BE2C (cell line): ENCODE data around the gene COX20.

Source experiments
- DNase-seq: peaks from one replicate; pipeline ENCODE4 v3.0.0-alpha.2; 2020
- H3K27me3 ChIP-seq: fragments of 250-450 bp; sonication (Bioruptor Pico); 2 replicates; pipeline ENCODE4 v1.5.1; 2020; ENCODE audit warnings: mild to moderate bottlenecking
- H3K36me3 ChIP-seq: fragments of 250-450 bp; sonication (Bioruptor Pico); 2 replicates; pipeline ENCODE4 v1.5.1; 2020; ENCODE audit warnings: mild to moderate bottlenecking
- H3K4me1 ChIP-seq: fragments of 250-450 bp; sonication (Bioruptor Pico); 2 replicates; pipeline ENCODE4 v1.5.1; 2020
- H3K4me3 ChIP-seq: 2 replicates; pipeline ENCODE4 v1.5.1; 2011; ENCODE audit warnings: low read depth, low read length
- H3K9me3 ChIP-seq: fragments of 250-450 bp; sonication (Bioruptor Pico); 2 replicates; pipeline ENCODE4 v1.5.1; 2020
- TF ChIP-seq, protein P1 (sequence below): IDR thresholded peaks from 2 replicates; pipeline ENCODE4 v1.5.1; 2012; ENCODE audit warnings: mild to moderate bottlenecking, low read depth, low read length

COX20 gene

DNA sequence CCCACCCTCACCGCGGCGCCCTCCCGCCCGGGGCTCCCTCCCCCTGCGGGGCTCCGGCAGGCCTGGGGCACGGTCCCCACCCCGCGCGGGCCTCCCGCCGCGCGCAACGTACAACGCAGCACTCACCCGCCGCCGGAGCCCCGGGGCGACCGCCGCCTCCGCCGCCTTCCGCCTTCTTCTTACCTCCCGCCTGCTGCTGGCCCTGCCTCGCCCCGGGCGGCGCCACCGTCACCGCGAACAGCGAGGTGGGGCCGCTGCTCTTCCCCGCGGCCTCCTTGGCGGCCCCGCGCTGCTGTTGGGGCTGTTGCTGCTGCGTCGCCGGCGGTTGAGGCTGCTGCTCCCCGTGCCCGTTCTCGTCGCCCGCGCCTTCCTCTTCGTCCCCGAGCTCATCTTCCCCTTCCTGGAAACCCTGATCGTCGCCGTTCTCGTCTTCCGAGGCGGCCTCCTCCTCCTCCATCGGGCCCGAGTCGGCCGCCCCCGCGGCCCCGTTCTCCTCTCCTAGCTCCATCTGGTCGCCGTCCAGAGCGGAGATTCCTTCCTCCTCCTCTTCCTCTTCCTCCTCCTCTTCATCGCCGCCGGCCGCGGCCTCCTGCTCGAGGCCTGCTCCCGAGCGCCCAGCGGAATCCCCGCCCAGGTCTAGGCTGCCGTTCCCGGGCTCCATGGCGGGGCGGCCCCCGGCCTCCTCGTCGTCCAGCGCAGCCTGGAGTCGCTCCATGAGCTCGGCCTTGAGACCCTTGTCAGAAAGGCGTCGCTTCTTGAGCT lies 28.2 kb downstream of the COX20 start:
- H3K27me3 ChIP-seq: no peaks in the 10 kb centered on the region
- DNase-seq: no peak
- TF ChIP-seq, protein P1, sequence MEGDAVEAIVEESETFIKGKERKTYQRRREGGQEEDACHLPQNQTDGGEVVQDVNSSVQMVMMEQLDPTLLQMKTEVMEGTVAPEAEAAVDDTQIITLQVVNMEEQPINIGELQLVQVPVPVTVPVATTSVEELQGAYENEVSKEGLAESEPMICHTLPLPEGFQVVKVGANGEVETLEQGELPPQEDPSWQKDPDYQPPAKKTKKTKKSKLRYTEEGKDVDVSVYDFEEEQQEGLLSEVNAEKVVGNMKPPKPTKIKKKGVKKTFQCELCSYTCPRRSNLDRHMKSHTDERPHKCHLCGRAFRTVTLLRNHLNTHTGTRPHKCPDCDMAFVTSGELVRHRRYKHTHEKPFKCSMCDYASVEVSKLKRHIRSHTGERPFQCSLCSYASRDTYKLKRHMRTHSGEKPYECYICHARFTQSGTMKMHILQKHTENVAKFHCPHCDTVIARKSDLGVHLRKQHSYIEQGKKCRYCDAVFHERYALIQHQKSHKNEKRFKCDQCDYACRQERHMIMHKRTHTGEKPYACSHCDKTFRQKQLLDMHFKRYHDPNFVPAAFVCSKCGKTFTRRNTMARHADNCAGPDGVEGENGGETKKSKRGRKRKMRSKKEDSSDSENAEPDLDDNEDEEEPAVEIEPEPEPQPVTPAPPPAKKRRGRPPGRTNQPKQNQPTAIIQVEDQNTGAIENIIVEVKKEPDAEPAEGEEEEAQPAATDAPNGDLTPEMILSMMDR: no peak
- H3K4me3 ChIP-seq: peak overlapping the region; percentile 98
- H3K36me3 ChIP-seq: peaks cover 50% of the 10 kb centered on the region
- H3K9me3 ChIP-seq: no peaks in the 10 kb centered on the region
- H3K4me1 ChIP-seq: peaks cover 7% of the 10 kb centered on the region

DNA sequence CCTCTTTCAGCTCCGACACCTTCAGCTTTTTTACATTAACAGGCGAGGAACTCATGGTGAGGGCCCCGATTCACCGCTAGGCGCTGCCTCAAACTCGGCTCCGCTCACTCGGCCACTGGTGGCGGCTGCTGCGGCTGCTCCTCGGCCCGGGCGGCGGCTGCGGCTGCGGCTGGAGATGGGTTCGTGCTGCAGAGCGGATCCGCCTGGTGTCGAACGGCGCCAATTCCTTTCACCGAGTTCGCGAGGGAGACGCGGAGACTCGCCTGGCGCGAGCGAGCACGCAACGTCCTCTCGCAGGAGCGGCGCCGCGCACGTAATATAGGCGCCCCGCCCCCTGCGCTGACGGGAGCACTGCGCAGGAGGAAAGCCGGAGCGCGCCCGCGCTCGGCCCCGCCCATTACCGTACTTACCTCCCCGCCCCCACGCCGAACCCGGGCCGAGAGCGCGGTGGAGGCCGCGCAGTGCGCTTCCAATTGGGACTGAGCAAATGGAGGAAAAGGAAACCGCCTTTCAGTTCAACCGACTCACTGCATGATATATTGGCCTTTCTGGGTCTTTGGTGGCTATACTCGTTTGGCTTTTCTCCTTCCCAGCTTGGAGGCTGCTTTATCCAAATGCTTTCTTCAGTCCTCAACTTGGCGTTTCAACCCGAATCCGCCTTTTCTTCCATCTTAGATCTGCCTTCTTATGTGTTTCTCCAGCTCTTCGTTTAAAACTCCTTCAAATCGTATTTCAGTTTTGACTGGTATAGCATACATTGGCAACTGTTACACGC lies 29.0 kb downstream of the COX20 start, which contains the start of gene HNRNPU:
TSS of gene HNRNPU (minus strand) at position 291 of the 775 bp plus-strand sequence. CDS start at position 55, 236 bp downstream.
- peak; percentile 98 for DNase-seq
- Histone ChIP-seq H3K4me3 (peak within 1 kb of the TSS; percentile 98), H3K27me3 (no peaks in the 10 kb centered on the region), H3K4me1 (peaks cover 5% of the 10 kb centered on the region; the same call in 1 of the 2 replicates), H3K9me3 (no peaks in the 10 kb centered on the region), H3K36me3 (peaks cover 42% of the 10 kb centered on the region)
- TF ChIP-seq, protein P1: peak; percentile 35

- Histone ChIP-seq H3K9me3 (no peaks in the 10 kb centered on the region), H3K36me3 (peaks cover 36% of the 10 kb centered on the region), H3K27me3 (no peaks in the 10 kb centered on the region), H3K4me1 (peaks cover 5% of the 10 kb centered on the region; the same call in 1 of the 2 replicates), H3K4me3 (peak overlapping the region; percentile 98)
- DNase-seq: peak; percentile 19
- TF ChIP-seq, protein P1: no peak
Measured at GRCh38 chr1:244865028-244865371, 29.5 kb downstream of the COX20 start.

DNA sequence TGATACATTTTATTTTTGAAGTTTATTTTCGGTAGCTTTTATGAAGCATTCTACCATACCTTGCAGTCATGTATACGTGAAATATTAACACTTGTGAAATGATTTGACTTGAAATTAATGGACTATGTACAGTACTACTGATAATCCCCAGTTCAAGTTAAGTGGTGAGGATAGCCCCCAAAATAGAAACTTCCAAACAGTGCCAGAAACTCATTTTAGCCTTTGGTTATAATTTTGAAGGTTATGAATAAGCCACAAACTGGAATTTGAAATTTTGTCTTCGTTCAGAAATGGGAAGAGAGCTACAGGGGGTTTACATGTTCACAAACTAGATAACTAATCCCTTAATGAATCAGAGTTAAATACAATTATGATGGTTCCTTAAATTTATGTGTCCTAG lies 30.4 kb downstream of the COX20 start:
- H3K4me1 ChIP-seq: peaks cover 5% of the 10 kb centered on the region; the same call in 1 of the 2 replicates
- H3K4me3 ChIP-seq: no peak overlapping the region
- no peak for DNase-seq
- TF ChIP-seq, protein P1: no peak
- H3K27me3 ChIP-seq: no peaks in the 10 kb centered on the region
- H3K9me3 ChIP-seq: no peaks in the 10 kb centered on the region
- H3K36me3 ChIP-seq: peaks cover 28% of the 10 kb centered on the region

- Histone ChIP-seq H3K4me3 (no peak overlapping the region), H3K27me3 (no peaks in the 10 kb centered on the region), H3K36me3 (peaks cover 23% of the 10 kb centered on the region), H3K4me1 (peaks cover 5% of the 10 kb centered on the region; the same call in 1 of the 2 replicates), H3K9me3 (no peaks in the 10 kb centered on the region)
- no peak for DNase-seq
- TF ChIP-seq, protein P1: no peak
Measured at GRCh38 chr1:244866355-244866754, 30.9 kb downstream of the COX20 start.
